ENCODE data around the gene EFCAB14. TPM values are rescaled to one million over a fixed set of nuclear protein-coding genes. Genes with fewer than 3 reads are reported as not detected.
"Not testable (repeated sequence)": the region's sequence is repeated elsewhere in the genome, so short reads cannot be mapped to it uniquely, and the experiment has no call there.

EFCAB14 gene
- total RNA-seq, 1 donor from 2014 or later = 32.4 TPM

DNA sequence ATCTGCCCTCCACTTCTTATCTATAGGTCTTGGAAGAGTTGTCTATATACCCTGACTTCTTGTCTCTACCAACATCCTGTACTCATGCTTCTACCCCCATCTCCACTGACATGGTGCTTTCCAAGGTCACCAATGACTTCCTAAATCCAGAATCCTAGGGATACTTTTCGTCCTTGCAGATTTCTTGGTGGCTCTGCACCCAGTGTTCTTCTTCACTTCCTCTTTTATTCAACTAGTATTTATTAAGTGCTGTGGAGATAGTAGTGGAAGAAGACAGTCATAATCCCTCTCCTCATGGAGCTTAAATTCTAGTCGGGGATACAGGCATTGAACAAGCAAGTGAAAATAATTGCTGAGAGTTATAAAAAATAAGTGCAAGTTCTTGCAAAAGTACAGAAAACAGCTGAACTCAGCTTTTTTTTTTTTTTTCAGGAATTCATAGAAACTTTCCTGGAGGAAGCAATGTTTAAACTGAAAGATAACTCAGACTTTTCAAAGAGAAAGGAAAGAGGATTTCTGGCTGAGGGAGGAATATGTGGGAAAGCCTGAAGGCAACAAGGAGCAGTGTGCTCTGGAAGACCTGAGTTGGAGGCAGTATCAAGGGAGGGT lies 41.7 kb upstream of the EFCAB14 start:
- H3K27me3 ChIP-seq (ENCODE audit: control insufficient read depth, insufficient read depth, low read length) = no peaks in the 10 kb centered on the region
- H3K4me3 ChIP-seq (ENCODE audit: low read depth, low read length) = no peak overlapping the region
- H3K36me3 ChIP-seq (ENCODE audit: control insufficient read depth, insufficient read depth, low read length) = no peaks in the 10 kb centered on the region
- FAIRE-seq (no peak), DNase-seq (ENCODE audit: low read depth) (no peak)
- no peak for TF ChIP-seq CTCF (IDR thresholded peaks at IDR 0.05; ENCODE audit: insufficient read depth, low read length, severe bottlenecking)

- FAIRE-seq (no peak), DNase-seq (ENCODE audit: low read depth) (no peak)
- H3K4me3 ChIP-seq (ENCODE audit: low read depth, low read length) = no peak overlapping the region
- H3K36me3 ChIP-seq (ENCODE audit: control insufficient read depth, insufficient read depth, low read length) = no peaks in the 10 kb centered on the region
- no peaks in the 10 kb centered on the region for H3K27me3 ChIP-seq (ENCODE audit: control insufficient read depth, insufficient read depth, low read length)
- TF ChIP-seq CTCF (IDR thresholded peaks at IDR 0.05; ENCODE audit: insufficient read depth, low read length, severe bottlenecking) = no peak
Observed at GRCh38 chr1:46757956-46758528, 39.1 kb upstream of the EFCAB14 start.

DNA sequence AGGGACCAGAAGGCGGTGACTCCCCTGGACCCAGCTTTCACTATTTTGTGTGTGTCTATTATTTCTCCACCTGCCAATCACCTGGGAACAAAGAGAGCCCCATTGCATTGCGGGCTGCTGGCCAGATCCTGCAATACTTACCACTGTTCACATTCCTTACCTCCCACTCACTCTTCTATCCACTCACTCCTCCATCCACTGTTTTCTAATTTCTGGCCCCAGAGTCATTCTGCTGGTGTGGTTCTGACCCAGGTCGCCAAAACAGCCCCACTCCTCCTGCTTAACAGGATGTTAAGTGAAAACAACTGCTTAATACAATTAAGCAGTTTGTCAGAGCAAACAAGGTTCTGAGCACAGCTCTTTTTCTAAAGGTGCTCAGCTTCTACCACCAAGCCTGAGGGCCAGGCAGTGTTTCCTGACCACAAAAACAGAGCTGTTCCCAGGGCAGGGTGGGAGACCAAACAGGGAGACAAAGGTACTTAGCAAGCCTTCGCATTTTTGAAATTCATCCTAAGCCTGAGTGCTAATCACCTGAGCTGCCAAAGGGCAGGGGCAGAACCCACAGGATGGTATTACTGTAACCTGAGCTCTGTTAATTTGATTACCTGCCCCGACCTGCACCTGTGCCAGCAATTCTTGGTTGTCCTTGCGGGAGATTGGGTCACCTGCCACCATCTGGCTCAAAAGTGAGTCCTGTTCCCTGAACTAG lies 38.5 kb upstream of the EFCAB14 start:
- no peak for FAIRE-seq
- H3K36me3 ChIP-seq (ENCODE audit: control insufficient read depth, insufficient read depth, low read length) = no peaks in the 10 kb centered on the region
- DNase-seq (ENCODE audit: low read depth) = peak; percentile 76
- H3K27me3 ChIP-seq (ENCODE audit: control insufficient read depth, insufficient read depth, low read length) = no peaks in the 10 kb centered on the region
- TF ChIP-seq CTCF (IDR thresholded peaks at IDR 0.05; ENCODE audit: insufficient read depth, low read length, severe bottlenecking) = no peak
- H3K4me3 ChIP-seq (ENCODE audit: low read depth, low read length) = no peak overlapping the region

- Histone ChIP-seq H3K27me3 (ENCODE audit: control insufficient read depth, insufficient read depth, low read length) (no peaks in the 10 kb centered on the region), H3K36me3 (ENCODE audit: control insufficient read depth, insufficient read depth, low read length) (no peaks in the 10 kb centered on the region), H3K4me3 (ENCODE audit: low read depth, low read length) (no peak overlapping the region)
- no peak for FAIRE-seq
- no peak for DNase-seq (ENCODE audit: low read depth)
- no peak for TF ChIP-seq CTCF (IDR thresholded peaks at IDR 0.05; ENCODE audit: insufficient read depth, low read length, severe bottlenecking)
Observed at GRCh38 chr1:46755121-46755520, 36.2 kb upstream of the EFCAB14 start.

DNA sequence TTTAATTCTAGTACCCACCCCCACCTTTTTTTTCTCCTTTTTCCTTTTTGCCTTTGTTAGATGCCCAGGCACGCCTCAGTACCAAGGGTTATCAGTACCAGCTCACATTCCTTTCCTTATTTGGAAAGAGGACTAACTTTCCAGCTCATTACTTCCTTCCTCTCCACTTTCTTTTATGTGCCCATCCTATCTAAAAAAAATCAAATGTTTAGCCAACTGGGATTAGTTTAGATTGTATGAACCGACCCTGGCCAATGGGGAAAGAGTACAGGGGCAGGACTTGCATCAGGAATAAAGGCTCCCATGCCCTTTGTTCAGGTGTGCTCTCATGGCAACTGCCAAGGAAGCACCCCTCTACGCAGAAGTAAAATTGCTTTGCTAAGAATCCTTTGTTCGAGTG lies 35.8 kb upstream of the EFCAB14 start:
- not testable (repeated sequence) for H3K4me3 ChIP-seq (ENCODE audit: low read depth, low read length); H3K27me3 ChIP-seq (ENCODE audit: control insufficient read depth, insufficient read depth, low read length); H3K36me3 ChIP-seq (ENCODE audit: control insufficient read depth, insufficient read depth, low read length); FAIRE-seq
- DNase-seq (ENCODE audit: low read depth) = peak; percentile 76

- no peak overlapping the region for H3K4me3 ChIP-seq (ENCODE audit: low read depth, low read length)
- H3K36me3 ChIP-seq (ENCODE audit: control insufficient read depth, insufficient read depth, low read length) = no peaks in the 10 kb centered on the region
- TF ChIP-seq CTCF (IDR thresholded peaks at IDR 0.05; ENCODE audit: insufficient read depth, low read length, severe bottlenecking) = no peak
- DNase-seq (ENCODE audit: low read depth) (no peak), FAIRE-seq (no peak)
- no peaks in the 10 kb centered on the region for H3K27me3 ChIP-seq (ENCODE audit: control insufficient read depth, insufficient read depth, low read length)
Observed at GRCh38 chr1:46753985-46754384, 35.1 kb upstream of the EFCAB14 start.

Data from bronchial epithelial cell (primary cell).